Measurements from ENCODE around the gene CPTP. TPM values are rescaled to one million over a fixed set of nuclear protein-coding genes. Genes with fewer than 3 reads are reported as not detected.
"Not testable (repeated sequence)": the region's sequence is repeated elsewhere in the genome, so short reads cannot be mapped to it uniquely, and the experiment has no call there.

The CPTP gene
- total RNA-seq, 2 donors from 2014 or later = 16.8 to 22.3 TPM

DNA sequence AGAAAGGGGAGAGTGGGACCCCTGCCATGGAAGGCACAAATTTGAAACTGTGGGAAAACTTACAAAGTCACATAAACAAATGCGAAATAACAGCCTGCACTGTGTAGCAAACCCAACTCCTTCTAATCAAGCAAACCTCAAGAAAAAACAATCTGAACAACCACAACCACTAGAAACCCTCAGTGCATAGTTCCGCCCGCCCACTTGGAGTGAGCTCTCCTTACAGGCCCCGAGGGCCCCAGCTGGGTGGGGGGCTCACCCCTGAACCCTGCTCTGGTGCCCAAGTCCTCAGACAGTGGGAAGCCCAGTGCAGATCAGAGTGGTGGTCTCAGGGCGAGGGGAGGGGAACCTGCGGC lies 34.7 kb downstream of the CPTP start:
- H3K36me3 Mint-ChIP-seq (ENCODE audit: low read depth) = no peaks in the 10 kb centered on the region
- H3K4me1 Mint-ChIP-seq = peaks cover 6% of the 10 kb centered on the region
- H3K4me3 Mint-ChIP-seq = peak overlapping the region; percentile 12
- no peaks in the 10 kb centered on the region for H3K9me3 Mint-ChIP-seq
- ATAC-seq (replicated peaks) = peak; percentile 59
- no peak overlapping the region for H3K27ac Mint-ChIP-seq
- peaks cover under 1% of the 10 kb centered on the region for H3K27me3 Mint-ChIP-seq

DNA sequence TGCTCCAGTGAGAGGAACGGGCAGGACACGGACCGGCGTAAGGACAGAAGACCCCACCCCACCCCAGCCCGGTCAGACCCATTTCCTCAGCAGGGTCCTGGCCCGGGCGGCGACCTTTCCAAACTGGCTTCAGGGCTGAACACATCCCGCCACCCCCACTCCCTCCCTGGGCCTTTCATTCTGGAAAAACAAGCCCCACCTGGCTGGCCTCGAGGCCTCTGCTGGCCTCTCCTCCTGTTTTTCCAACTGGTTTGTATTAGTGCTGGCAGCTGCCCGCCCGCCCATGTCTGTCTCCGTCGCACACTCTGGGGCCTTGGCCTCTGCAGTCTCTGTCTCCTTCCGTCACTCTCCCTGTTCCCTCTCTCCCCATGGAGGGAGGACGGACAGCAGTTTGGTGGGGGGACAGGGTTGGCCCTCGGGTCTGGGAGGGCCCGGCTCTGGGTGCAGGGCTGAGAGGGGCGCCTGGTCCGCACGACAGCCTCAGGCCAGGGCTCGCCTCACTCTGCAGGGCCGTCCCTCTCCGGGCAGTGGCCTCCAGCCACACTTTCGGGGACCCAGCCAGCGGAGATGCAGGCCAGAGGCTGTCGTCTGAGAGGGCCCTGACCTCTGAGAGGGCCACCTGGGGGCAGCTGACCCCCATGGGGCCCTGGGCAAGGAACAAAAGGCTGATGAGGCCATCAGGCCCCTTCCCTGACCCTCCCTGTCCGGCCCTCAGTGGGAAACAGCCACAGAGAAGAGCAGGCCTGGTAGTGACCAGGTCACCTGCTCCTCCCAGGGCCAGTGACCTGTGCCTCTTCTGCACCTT lies 35.3 kb downstream of the CPTP start:
- no peak overlapping the region for H3K27ac Mint-ChIP-seq
- H3K27me3 Mint-ChIP-seq = no peaks in the 10 kb centered on the region
- H3K4me3 Mint-ChIP-seq = no peak overlapping the region
- peaks cover 6% of the 10 kb centered on the region for H3K4me1 Mint-ChIP-seq
- no peaks in the 10 kb centered on the region for H3K9me3 Mint-ChIP-seq
- no peaks in the 10 kb centered on the region for H3K36me3 Mint-ChIP-seq (ENCODE audit: low read depth)
- ATAC-seq (replicated peaks) = no peak

DNA sequence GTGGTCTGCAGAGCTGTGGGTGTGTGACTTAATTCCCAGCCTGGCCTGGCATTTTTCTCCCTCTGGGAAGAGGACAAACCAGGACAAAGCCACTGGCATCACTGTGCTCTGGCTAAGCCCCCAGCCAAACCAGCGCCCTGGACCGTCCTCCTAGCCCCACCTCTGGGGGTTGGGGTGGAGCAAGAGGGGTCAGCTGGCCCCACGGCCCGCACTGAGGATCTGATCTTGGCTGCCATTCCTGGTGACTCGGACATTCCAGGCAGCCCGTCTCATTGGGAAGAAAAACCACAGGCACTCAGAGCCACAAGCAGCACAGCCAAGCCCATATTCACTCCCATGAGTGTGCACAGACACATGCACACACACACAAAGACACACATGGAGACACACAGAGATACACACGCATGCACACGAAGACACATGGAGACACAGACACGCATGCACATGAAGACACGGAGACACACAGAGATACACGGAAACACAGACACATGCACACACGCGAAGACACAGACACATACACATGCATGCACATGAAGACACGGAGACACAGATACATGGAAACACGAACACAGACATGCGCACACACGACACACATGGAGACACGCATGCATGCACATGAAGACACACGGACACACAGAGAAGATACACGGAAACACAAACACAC lies 36.0 kb downstream of the CPTP start:
- H3K36me3 Mint-ChIP-seq (ENCODE audit: low read depth) = no peaks in the 10 kb centered on the region
- no peak overlapping the region for H3K27ac Mint-ChIP-seq
- H3K27me3 Mint-ChIP-seq = no peaks in the 10 kb centered on the region
- no peaks in the 10 kb centered on the region for H3K9me3 Mint-ChIP-seq
- peaks cover 6% of the 10 kb centered on the region for H3K4me1 Mint-ChIP-seq
- H3K4me3 Mint-ChIP-seq = no peak overlapping the region
- ATAC-seq (replicated peaks) = no peak

GRCh38 chr1:1361233-1361981 lies 36.8 kb downstream of the CPTP start:
- H3K9me3 Mint-ChIP-seq = no peaks in the 10 kb centered on the region
- no peak for ATAC-seq (replicated peaks)
- H3K27me3 Mint-ChIP-seq = no peaks in the 10 kb centered on the region
- H3K36me3 Mint-ChIP-seq (ENCODE audit: low read depth) = no peaks in the 10 kb centered on the region
- H3K4me1 Mint-ChIP-seq = peaks cover 6% of the 10 kb centered on the region
- no peak overlapping the region for H3K4me3 Mint-ChIP-seq
- no peak overlapping the region for H3K27ac Mint-ChIP-seq

DNA sequence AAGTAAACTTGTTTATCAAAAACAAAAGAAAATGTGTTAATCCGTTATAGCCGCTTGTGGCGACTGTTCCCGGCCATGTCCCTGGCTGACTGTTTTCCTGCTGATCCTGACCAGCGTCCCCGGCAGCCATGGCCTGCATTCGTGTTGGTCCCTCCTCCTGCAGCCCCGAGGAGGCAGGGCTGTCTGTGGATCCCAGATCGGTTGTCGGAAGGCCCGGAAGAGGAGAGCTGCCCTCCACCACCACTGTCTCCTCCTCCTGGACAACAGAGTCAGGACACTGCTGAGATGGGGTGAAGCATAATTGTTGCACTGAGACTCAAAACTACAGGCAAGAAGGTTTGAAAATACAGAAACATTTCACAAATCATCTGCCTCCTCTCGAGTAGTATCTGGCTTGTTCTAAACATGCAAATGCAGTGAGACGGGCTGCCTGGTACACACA lies 37.4 kb downstream of the CPTP start:
- no peaks in the 10 kb centered on the region for H3K36me3 Mint-ChIP-seq (ENCODE audit: low read depth)
- H3K27me3 Mint-ChIP-seq = no peaks in the 10 kb centered on the region
- no peak overlapping the region for H3K27ac Mint-ChIP-seq
- H3K9me3 Mint-ChIP-seq = no peaks in the 10 kb centered on the region
- H3K4me3 Mint-ChIP-seq = no peak overlapping the region
- H3K4me1 Mint-ChIP-seq = peaks cover 6% of the 10 kb centered on the region
- no peak for ATAC-seq (replicated peaks)

DNA sequence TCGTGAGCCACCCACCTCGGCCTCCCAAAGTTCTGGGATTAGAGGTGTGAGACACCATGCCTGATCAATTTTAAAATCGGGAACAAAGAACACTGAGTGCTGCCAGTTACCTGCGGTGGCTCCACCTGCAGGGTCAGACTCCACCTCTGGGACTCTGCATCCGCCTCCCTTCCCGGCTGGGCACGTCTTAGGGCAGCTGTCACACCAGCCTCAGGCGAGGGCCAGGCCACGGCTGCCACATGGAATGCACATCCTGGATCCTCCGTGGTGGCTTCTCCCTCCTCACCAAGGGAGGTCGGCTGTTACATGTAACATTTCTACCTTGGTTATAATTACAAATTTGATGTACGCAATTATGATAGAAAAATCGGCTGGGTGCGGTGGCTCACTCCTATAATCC lies 39.7 kb downstream of the CPTP start:
- peaks cover 6% of the 10 kb centered on the region for H3K4me1 Mint-ChIP-seq
- H3K27ac Mint-ChIP-seq = no peak overlapping the region
- no peaks in the 10 kb centered on the region for H3K27me3 Mint-ChIP-seq
- no peaks in the 10 kb centered on the region for H3K9me3 Mint-ChIP-seq
- no peak overlapping the region for H3K4me3 Mint-ChIP-seq
- no peaks in the 10 kb centered on the region for H3K36me3 Mint-ChIP-seq (ENCODE audit: low read depth)
- no peak for ATAC-seq (replicated peaks)

DNA sequence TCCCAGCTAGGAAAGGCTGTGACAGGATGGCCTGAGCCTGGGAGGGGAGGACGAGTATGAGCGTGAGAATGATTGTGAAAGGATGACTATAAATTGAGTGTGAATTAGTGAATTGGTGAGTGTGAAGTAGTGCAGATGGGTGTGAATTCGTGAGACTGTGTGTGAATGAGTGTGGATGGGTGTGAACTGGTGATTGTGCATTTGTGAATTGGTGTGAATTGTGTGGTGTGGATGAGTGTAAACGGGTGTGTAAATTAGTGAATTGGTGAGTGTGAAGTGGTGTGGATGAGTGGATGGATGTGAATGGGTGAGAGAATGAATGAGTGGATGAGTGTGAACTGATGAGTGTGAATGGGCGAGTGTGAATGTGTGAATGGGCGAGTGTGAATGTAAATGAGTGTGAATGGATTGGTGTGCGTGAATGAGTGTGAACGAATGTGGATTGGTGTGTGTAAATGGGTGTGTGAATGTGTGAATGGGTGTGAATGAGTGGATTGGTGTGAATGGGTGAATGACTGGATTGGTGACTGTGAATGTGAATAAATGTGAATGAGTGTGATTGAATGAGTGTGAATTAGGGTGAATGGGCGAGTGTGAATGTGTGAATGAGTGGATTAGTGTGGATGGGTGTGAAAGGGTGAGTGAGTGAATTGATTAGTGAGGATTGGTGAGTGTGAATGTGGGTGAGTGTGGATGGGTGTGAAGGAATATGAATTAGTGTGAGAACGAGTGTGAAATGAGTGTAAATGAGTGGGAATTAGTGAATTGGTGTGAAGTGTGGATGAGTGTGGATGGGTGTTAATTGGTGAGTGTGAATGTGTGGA lies 41.5 kb downstream of the CPTP start:
- H3K27ac Mint-ChIP-seq = no peak overlapping the region
- no peaks in the 10 kb centered on the region for H3K36me3 Mint-ChIP-seq (ENCODE audit: low read depth)
- H3K4me3 Mint-ChIP-seq = no peak overlapping the region
- H3K4me1 Mint-ChIP-seq = peaks cover under 1% of the 10 kb centered on the region
- no peak for ATAC-seq (replicated peaks)
- no peaks in the 10 kb centered on the region for H3K9me3 Mint-ChIP-seq
- H3K27me3 Mint-ChIP-seq = no peaks in the 10 kb centered on the region

DNA sequence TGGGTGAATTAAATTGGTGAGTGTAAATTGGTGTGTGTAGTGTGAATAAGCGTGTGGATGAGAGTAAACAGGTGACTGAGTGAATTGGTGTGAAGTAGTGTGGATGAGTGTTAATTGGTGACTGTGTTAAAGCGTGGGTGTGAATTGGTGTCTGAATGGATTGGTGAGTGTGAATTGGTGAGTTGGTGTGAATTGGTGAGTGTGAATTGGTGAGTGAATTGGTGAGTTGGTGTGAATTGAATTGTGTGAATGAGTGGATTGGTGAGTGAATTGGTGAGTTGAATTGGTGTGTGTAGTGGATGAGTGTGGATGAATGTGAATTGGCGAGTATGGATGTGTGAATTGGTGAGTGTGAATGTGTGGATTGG lies 42.1 kb downstream of the CPTP start:
- no peak for ATAC-seq (replicated peaks)
- Mint-ChIP-seq H3K36me3 (ENCODE audit: low read depth) (no peaks in the 10 kb centered on the region), H3K4me1 (no peaks in the 10 kb centered on the region), H3K27me3 (no peaks in the 10 kb centered on the region), H3K9me3 (no peaks in the 10 kb centered on the region), H3K4me3 (no peak overlapping the region), H3K27ac (no peak overlapping the region)

DNA sequence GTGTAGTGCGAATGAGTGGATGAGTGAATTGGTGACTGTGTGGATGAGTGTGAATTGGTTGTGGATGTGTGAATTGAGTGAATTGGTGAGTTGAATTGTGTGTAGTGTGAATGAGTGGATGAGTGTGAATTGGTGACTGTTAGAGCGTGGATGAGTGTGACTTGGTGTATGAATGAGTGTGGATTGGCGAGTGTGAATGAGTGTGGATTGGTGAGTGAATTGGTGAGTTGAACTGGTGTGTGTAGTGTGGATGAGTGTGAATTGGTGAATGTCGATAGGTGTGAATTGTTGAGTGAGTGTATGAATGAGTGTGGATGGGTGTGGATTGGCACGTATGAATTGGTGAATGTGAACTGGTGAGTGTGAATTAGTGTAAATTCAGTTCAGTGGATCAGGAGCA lies 42.7 kb downstream of the CPTP start:
- H3K4me1 Mint-ChIP-seq = no peaks in the 10 kb centered on the region
- H3K36me3 Mint-ChIP-seq (ENCODE audit: low read depth) = no peaks in the 10 kb centered on the region
- no peak overlapping the region for H3K4me3 Mint-ChIP-seq
- H3K27me3 Mint-ChIP-seq = no peaks in the 10 kb centered on the region
- no peak overlapping the region for H3K27ac Mint-ChIP-seq
- no peaks in the 10 kb centered on the region for H3K9me3 Mint-ChIP-seq
- ATAC-seq (replicated peaks) = no peak

GRCh38 chr1:1370094-1370493 lies 45.5 kb downstream of the CPTP start:
- not testable (repeated sequence) for H3K27me3 Mint-ChIP-seq; H3K4me1 Mint-ChIP-seq; ATAC-seq (replicated peaks); H3K9me3 Mint-ChIP-seq; H3K27ac Mint-ChIP-seq; H3K4me3 Mint-ChIP-seq
- H3K36me3 Mint-ChIP-seq (ENCODE audit: low read depth) = peaks cover 21% of the 10 kb centered on the region

GRCh38 chr1:1370771-1371300 lies 46.2 kb downstream of the CPTP start:
- Mint-ChIP-seq H3K9me3 (no peaks in the 10 kb centered on the region), H3K27me3 (no peaks in the 10 kb centered on the region), H3K4me1 (no peaks in the 10 kb centered on the region), H3K36me3 (ENCODE audit: low read depth) (peaks cover 26% of the 10 kb centered on the region), H3K4me3 (peak overlapping the region; percentile 11), H3K27ac (no peak overlapping the region)
- ATAC-seq (replicated peaks) = no peak

DNA sequence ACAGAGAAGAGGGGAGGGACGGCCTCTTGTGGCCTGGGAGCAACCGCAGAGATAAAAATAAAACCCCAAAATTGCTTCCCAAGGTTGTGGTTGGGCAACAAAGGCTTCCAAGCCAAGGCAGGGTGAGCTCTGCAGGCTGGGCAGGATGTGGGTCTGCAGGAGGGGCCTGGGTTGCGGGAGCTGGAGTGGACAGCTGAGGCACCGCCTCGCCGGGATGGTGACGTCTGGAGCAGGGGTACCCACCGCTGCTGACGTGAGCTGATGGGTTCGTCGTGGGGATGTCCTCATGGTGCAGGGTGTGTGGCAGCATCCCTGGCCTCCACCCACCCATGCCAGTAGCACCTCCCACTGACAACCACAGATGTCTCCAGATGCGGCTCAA lies 46.8 kb downstream of the CPTP start:
- H3K4me3 Mint-ChIP-seq = peak overlapping the region; percentile 11
- no peaks in the 10 kb centered on the region for H3K27me3 Mint-ChIP-seq
- no peaks in the 10 kb centered on the region for H3K9me3 Mint-ChIP-seq
- ATAC-seq (replicated peaks) = peak; percentile 8
- H3K36me3 Mint-ChIP-seq (ENCODE audit: low read depth) = peaks cover 26% of the 10 kb centered on the region
- H3K27ac Mint-ChIP-seq = no peak overlapping the region
- H3K4me1 Mint-ChIP-seq = no peaks in the 10 kb centered on the region

DNA sequence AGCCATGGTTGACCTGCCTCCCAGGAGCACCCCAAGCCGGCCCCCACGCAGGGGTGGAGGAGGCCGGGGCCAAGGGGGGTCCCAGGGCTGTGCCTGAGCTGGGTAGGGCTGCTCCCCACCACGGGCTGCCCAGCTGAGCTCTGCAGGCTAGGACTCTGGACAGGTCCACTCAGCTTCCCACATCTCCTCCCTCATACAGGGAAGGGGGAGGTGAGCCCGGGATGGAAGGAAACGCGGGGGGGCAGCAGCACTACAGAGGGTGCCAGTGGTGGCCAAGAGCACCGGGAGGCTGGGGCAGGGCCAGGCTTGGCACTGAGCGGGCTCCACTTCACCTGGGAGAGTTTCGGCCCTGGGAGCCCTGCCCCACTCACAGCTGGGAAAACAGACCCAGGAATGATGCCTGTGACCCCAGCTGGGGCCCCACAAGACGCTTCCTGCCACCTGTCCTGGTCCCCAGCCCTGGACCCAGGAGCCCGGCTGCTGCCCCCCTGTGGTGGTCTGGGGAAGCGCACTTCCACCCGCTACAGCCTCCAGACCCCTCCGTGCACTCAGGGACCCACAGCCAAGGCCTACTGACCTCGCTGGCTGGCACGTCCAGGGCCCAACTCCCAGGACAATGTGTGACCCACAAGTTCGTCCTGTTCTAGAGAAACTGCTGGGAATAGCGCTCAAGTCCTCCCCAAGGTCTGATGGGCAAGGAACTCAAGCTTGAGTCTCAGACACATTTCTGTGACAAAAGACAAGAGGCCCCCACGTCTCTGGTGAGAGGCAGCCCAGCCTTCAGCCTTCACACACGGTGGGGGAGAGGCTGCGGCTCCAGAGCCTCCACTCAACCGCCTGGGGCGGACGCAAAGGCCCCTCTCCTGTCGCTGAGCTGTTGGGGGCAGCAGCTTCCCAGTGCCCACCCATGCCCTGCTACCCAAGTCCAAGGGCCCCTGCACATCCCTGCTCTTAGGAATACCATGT lies 47.4 kb downstream of the CPTP start:
- Mint-ChIP-seq H3K4me3 (peak overlapping the region; percentile 27), H3K9me3 (no peaks in the 10 kb centered on the region), H3K36me3 (ENCODE audit: low read depth) (peaks cover 26% of the 10 kb centered on the region), H3K27ac (no peak overlapping the region), H3K27me3 (no peaks in the 10 kb centered on the region), H3K4me1 (no peaks in the 10 kb centered on the region)
- ATAC-seq (replicated peaks) = peak; percentile 52
